ENCODE results near the gene UBE2G2.

Gene UBE2G2

DNA sequence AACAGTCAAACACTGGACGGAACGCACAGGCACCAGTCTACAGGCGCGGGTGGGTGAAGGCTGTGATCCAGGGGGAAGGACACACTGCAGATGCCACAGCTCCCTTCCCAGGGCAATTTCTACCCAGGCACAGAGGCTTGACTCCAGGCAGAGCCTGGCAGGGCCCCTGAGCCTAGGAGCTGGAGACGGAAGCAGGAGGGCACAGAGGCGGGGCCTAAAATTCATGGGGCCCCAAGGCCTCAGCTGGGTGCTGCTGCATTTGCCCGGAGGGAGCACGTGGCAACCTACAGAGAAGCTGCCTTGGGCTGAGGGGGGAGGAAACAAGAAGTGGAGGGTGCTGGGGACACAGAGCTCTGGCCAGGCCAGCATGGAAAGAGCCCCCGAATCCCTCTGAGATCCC lies 41.2 kb downstream of the UBE2G2 start:
- no peak for TF ChIP-seq ZFX (IDR thresholded peaks at IDR 0.05)
- TF ChIP-seq, protein P1, sequence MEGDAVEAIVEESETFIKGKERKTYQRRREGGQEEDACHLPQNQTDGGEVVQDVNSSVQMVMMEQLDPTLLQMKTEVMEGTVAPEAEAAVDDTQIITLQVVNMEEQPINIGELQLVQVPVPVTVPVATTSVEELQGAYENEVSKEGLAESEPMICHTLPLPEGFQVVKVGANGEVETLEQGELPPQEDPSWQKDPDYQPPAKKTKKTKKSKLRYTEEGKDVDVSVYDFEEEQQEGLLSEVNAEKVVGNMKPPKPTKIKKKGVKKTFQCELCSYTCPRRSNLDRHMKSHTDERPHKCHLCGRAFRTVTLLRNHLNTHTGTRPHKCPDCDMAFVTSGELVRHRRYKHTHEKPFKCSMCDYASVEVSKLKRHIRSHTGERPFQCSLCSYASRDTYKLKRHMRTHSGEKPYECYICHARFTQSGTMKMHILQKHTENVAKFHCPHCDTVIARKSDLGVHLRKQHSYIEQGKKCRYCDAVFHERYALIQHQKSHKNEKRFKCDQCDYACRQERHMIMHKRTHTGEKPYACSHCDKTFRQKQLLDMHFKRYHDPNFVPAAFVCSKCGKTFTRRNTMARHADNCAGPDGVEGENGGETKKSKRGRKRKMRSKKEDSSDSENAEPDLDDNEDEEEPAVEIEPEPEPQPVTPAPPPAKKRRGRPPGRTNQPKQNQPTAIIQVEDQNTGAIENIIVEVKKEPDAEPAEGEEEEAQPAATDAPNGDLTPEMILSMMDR (conservative IDR thresholded peaks at IDR 0.05), result no peak
- no peak overlapping the region for H3K27ac ChIP-seq

DNA sequence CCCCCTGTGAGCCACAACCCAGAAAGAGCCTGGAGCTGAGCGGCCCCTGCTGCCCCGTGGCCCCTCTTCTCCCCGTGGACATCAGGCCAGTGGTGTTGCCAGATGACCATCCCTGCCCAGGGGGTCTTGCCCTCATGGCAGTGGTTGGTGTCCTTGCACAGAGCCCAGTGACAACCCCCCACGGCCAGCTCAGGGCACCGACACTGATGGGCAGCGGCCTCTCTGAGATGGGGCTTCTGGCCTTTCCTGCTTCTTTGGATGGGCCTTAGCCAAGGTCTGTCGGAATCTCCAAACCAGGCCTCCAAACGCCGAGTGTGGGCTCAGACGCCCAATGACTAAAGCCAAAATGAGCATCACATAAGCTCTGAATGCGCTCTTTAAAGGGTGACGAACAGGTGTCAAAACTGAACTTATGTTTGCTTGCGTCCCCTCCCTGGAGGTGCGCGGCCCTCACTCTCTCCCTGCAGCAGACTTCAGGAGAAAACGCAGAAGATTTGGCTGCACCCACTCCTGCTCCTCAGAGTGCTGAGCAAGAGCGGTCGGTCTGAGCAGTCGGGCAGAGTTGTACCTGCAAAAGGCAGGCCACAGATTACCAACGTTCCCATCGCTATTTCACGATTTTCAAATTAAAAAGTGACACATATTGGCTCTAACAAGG lies 41.9 kb downstream of the UBE2G2 start:
- H3K27ac ChIP-seq, result no peak overlapping the region
- no peak for TF ChIP-seq ZFX (IDR thresholded peaks at IDR 0.05)
- TF ChIP-seq, protein P1 (conservative IDR thresholded peaks at IDR 0.05), result no peak

DNA sequence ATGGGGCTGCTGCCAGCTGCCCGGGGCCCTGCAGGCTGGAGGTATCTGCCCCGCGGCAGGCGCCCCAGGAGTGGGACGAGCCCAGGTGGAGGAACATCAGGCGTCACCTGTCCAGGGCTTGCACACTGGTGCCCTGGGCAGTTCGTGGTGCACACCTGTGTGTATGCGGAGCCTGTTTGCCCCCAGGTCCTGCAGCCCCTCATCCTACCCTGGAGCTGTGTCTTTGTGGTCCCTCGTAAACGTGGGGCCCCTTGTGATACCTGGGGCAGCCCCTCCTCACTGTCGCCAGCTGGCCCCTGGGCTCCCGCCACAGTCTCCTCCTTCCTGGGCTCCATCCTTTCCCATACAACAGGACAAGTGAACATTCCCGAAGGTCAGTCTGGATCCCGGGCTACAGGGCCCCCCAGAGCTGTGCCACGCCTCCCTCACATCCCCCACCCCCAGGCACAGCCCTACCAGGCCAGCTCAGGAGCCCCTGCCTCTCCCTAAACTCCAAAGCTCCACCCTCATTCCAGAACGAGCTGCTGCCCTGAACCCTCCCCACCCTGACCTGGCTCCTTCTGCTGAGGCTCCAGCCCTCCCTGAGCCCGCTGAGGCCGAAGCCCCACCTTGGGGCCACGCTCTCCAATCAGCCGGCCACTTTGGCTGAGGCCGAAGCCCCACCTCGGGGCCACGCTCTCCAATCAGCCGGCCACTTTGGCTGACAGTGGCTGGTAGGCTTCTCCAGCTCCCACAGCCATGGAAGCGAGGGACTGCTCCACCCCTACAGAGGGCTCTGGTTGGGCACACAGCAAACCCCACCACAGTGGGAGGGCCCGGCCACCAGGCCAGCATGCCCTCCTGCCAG lies 42.6 kb downstream of the UBE2G2 start:
- TF ChIP-seq, protein P1 (conservative IDR thresholded peaks at IDR 0.05), result no peak
- TF ChIP-seq ZFX (IDR thresholded peaks at IDR 0.05), result no peak
- no peak overlapping the region for H3K27ac ChIP-seq

DNA sequence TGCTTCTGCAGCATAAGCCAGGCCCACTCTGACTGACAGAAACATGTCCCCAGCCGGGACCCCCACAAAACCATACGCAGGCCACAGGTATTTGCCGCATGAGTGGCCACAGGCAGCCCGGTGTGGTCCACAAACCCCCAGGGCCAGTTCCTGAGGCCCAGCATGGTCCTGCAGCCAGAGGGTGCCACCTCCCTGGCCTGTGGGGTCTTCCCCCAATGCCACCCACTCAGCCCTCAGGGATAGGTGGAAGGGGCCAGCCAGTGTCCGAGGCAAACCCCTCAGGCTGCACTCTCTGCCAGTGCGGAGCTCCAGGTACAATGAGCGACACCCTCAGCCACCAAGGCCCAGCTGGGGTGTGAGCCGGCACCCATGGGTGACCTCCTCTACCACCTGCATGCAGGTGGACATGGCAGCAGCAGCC lies 43.5 kb downstream of the UBE2G2 start:
- TF ChIP-seq ZFX (IDR thresholded peaks at IDR 0.05), result no peak
- TF ChIP-seq, protein P1 (conservative IDR thresholded peaks at IDR 0.05), result no peak

DNA sequence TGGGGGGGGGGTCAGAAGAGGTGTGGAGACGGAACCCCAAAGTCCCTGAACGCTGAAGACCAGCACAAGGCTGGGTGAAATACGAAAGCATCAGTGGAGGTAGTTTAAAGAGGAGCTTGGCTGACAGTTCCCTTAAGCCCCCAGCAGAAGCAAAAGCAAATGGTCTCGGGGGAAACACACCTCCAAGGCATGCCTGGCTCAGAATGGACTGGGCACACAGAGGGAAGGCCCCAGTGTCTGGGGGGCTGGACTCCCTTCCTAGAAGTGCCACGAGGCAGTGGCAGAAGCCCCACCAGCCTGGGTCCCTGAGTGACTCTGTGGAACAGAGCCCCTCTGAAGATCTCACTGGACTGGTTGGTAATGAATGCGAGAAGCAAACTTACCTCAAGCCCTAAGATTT lies 43.9 kb downstream of the UBE2G2 start:
- no peak overlapping the region for H3K27ac ChIP-seq
- TF ChIP-seq, protein P1 (conservative IDR thresholded peaks at IDR 0.05), result no peak
- TF ChIP-seq ZFX (IDR thresholded peaks at IDR 0.05), result no peak

More for the DNA sequence above, 43.5 kb downstream of the UBE2G2 start:
- H3K27ac ChIP-seq, result no peak overlapping the region

DNA sequence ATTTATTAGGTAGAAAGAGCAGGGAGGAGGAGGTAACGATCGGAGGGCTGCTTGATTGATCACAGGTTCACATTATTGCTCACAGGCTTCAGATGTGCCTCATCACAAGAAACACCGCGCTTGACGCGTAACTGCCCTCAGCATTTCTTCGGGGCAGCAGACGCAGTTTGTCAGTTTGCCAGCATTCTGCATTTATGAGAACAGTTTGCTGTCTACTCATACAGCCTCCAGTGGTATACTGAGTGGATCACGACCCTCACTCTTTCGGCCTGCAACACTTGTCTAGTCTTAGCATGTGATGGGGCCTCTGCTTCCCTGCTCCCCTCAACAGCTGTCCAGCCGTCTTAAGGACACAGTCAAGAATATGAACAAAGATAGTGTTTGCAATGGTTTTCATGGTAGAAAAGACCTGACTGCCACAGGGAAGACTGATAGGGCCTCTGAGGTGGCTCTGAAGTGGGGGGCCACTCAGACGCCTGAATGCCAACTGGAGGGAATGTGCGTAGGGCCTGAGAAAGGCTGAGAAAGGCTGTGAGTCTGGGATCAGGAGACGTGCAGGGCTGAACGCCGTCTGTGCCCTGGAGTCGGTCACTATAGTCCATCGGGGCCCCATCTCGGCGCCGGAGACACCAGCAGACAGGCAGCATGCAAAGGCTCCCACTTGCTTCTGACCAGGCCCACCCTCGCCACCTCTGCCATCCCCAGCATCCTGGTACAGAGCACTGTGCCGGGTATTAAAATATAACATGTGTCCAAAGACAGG lies 45.0 kb downstream of the UBE2G2 start:
- no peak for TF ChIP-seq ZFX (IDR thresholded peaks at IDR 0.05)
- TF ChIP-seq, protein P1 (conservative IDR thresholded peaks at IDR 0.05), result no peak
- no peak overlapping the region for H3K27ac ChIP-seq
